Testis (tissue), 3 donors: ENCODE measurements around the gene ZNF576. TPM values are rescaled to one million over a fixed set of nuclear protein-coding genes. Genes with fewer than 3 reads are reported as not detected.
"Not testable (repeated sequence)": the region's sequence is repeated elsewhere in the genome, so short reads cannot be mapped to it uniquely, and the experiment has no call there.

ENCODE experiments used
- DNase-seq: peaks from one replicate; pipeline ENCODE4 v3.0.0-alpha.2; 2019
- H3K27ac ChIP-seq, 2 donors: fragments of 200-600 bp; sonication (generic); one replicate each; pipeline ENCODE4 v1.5.1; 2019
- H3K27me3 ChIP-seq: fragments of 200-600 bp; sonication (generic); one replicate; pipeline ENCODE4 v1.5.1; 2019
- H3K36me3 ChIP-seq: fragments of 200-600 bp; sonication (generic); one replicate; pipeline ENCODE4 v1.5.1; 2017; ENCODE audit warnings: low read depth; ENCODE audit errors: missing control alignments
- H3K4me1 ChIP-seq: fragments of 200-600 bp; sonication (generic); one replicate; pipeline ENCODE4 v1.5.1; 2019
- H3K4me3 ChIP-seq, 2 donors: fragments of 200-600 bp; sonication (generic); one replicate each; pipeline ENCODE4 v1.5.1; 2017 to 2019
- H3K9me3 ChIP-seq: fragments of 200-600 bp; sonication (generic); one replicate; pipeline ENCODE4 v1.5.1; 2017
- POLR2A ChIP-seq: fragments of 450-650 bp; IDR thresholded peaks from one replicate; pipeline ENCODE4 v1.6.1; 2017; ENCODE audit warnings: antibody characterized with exemption, mild to moderate bottlenecking, moderate library complexity
- whole genome bisulfite sequencing, 2 donors: methylation state at CpG; one replicate each; pipeline ENCODE4 v1.1.5; 2018; 5-methylcytosine and 5-hydroxymethylcytosine counted together
- intact Hi-C: fragments of 100-400 bp; cut with DNase I; formaldehyde crosslinking; loops from one replicate; pipeline ENCODE4 v1.15.1; 2023; ENCODE audit warnings: low total_unique reads
- polyA plus RNA-seq: library from polyadenylated mRNA; stranded (reverse); fragments of 350-450 nt; fragmentation: Illumina TruSeq; extraction: RNeasy Lipid Tissue Mini Kit (QIAGEN cat#74804); gene quantifications from one replicate; pipeline ENCODE4 v1.2.3, GENCODE V29; 2014; ENCODE audit warnings: low read depth, low replicate concordance; ENCODE audit not compliant: insufficient read depth
- total RNA-seq, 2 donors: library from RNA; depleted of rRNA; stranded (reverse); fragments of >200 nt; gene quantifications; one replicate each; pipeline ENCODE4 v1.2.3, GENCODE V29; 2016
- TF ChIP-seq, protein P1 (sequence below), 3 experiments: fragments of 450-650 bp in 2 of 3; fragments of 200-600 bp in 1 of 3; sonication (generic) in 1 of 3; IDR thresholded peaks; one replicate each; pipeline ENCODE4 v1.5.1; 2016 to 2019; ENCODE audit warnings: antibody characterized with exemption in 3 of 3, mild to moderate bottlenecking in 2 of 3, moderate library complexity in 1 of 3

ZNF576 gene
- total and polyA plus RNA-seq, 3 donors from 2014 or later = 14.6 to 23.1 (median 17.9) TPM

DNA sequence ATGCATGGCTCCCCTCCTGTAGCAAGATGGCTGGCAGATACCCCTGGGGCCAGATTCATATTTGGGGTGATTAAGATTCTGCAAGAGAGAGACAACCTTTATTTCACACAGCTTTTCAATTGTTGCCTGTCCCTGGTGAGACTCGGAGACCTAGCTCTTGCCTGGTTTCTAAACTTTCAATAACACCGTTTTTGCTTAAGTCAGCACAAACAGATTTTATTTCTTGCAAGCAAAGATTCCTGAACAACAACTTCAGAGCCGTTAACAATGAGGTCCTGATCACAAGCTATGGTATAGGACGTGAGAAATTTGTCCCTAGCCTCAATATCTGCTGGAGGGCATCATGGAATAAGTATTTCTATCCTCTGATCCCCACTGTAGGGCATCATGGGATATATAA lies 46.1 kb downstream of the ZNF576 start:
- TF ChIP-seq, protein P1, sequence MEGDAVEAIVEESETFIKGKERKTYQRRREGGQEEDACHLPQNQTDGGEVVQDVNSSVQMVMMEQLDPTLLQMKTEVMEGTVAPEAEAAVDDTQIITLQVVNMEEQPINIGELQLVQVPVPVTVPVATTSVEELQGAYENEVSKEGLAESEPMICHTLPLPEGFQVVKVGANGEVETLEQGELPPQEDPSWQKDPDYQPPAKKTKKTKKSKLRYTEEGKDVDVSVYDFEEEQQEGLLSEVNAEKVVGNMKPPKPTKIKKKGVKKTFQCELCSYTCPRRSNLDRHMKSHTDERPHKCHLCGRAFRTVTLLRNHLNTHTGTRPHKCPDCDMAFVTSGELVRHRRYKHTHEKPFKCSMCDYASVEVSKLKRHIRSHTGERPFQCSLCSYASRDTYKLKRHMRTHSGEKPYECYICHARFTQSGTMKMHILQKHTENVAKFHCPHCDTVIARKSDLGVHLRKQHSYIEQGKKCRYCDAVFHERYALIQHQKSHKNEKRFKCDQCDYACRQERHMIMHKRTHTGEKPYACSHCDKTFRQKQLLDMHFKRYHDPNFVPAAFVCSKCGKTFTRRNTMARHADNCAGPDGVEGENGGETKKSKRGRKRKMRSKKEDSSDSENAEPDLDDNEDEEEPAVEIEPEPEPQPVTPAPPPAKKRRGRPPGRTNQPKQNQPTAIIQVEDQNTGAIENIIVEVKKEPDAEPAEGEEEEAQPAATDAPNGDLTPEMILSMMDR (IDR thresholded peaks at IDR 0.05) = no peak
- no peak for TF ChIP-seq POLR2A
- H3K4me3 ChIP-seq = no peak overlapping the region
- WGBS, 2 donors = 76 to 83% methylated on average over 4 of the region's 4 CpGs
- no peak overlapping the region for H3K27ac ChIP-seq
- H3K9me3 ChIP-seq = no peaks in the 10 kb centered on the region
- intact Hi-C loops = no loop called here
- DNase-seq = no peak
- no peaks in the 10 kb centered on the region for H3K36me3 ChIP-seq
- H3K27me3 ChIP-seq = no peaks in the 10 kb centered on the region
- peaks cover 2% of the 10 kb centered on the region for H3K4me1 ChIP-seq

- Histone ChIP-seq H3K4me1 (peaks cover 2% of the 10 kb centered on the region), H3K36me3 (no peaks in the 10 kb centered on the region), H3K4me3 (no peak overlapping the region), H3K27ac (no peak overlapping the region), H3K27me3 (no peaks in the 10 kb centered on the region), H3K9me3 (no peaks in the 10 kb centered on the region)
- DNase-seq = no peak
- intact Hi-C loops = no loop called here
- 54 to 58% methylated on average over 3 of the region's 3 CpGs for WGBS, 2 donors
- TF ChIP-seq POLR2A = no peak
- TF ChIP-seq, protein P1 (IDR thresholded peaks at IDR 0.05) = no peak
Measured at GRCh38 chr19:43643326-43643725, 46.9 kb downstream of the ZNF576 start.

DNA sequence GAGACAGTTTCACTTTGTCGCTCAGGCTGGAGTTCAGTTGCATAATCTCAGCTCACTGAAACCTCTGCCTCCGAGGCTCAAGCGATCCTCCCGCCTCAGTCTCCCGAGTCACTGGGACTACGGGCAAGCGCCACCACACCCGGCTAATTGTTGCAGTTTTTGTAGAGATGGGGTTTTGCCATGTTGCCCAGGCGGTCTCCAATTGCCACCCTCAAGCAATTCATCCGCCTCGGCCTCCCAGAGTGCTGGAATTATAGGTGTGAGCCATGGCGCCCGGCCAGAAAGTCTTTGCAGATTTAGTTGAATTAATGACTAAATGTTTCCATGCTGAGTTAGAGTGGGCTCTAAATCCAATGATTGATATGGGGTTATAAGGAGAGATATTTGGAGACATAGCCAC lies 47.8 kb downstream of the ZNF576 start:
- no peaks in the 10 kb centered on the region for H3K36me3 ChIP-seq
- no peak for TF ChIP-seq POLR2A
- TF ChIP-seq, protein P1 (IDR thresholded peaks at IDR 0.05) = no peak
- H3K4me3 ChIP-seq = no peak overlapping the region
- WGBS, 2 donors = 87 to 88% methylated on average over 13 of the region's 13 CpGs
- no peaks in the 10 kb centered on the region for H3K27me3 ChIP-seq
- H3K27ac ChIP-seq = no peak overlapping the region
- intact Hi-C loops = no loop called here
- no peak for DNase-seq
- peaks cover 2% of the 10 kb centered on the region for H3K4me1 ChIP-seq
- no peaks in the 10 kb centered on the region for H3K9me3 ChIP-seq

DNA sequence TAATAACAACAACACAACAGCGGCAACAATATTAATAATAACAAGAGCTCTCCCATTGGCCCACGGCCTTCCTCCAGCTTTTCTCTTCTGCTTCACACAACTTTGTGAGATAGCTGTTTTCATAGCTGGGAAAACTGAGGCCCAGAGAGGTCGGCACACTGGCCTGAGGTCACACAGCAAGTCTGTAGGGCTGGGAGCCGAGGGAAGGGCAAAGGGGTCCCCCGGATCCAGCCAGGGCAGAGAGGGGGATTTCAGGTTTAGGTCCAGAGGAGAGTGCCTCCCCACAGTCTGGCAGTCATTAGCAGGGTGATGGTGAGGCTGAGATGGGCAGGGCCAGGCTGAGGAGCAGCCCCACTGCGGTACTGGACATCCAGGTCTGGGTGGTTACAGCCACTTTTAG lies 52.2 kb downstream of the ZNF576 start:
- no peak for DNase-seq
- TF ChIP-seq POLR2A = no peak
- TF ChIP-seq, protein P1 (IDR thresholded peaks at IDR 0.05) = no peak
- Histone ChIP-seq H3K36me3 (no peaks in the 10 kb centered on the region), H3K27ac (no peak overlapping the region), H3K4me3 (no peak overlapping the region), H3K4me1 (no peaks in the 10 kb centered on the region), H3K9me3 (no peaks in the 10 kb centered on the region), H3K27me3 (no peaks in the 10 kb centered on the region)
- intact Hi-C loops = no loop called here
- 98% methylated on average over 5 to 6 of the region's 6 CpGs for WGBS, 2 donors

DNA sequence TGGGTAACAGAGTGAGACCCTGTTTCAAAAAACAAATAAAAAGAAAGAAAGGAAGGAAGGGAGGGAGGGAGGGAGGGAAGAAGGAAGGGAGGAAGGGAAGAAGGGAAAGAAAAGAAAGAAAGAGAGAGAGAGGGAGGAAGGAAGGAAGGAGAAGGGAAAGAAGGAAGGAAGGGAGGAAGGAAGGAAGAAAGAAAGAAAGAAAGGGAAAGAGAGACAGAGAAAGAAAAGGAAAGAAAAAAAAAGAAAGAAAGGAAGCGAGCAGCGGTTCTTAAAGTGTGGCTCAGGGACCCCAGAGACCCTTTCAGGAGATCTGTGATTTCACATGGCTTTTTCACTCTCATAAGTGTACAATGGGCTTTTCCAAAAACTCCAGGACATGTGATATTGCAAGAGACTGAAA lies 53.1 kb downstream of the ZNF576 start:
- no peak for DNase-seq
- H3K4me1 ChIP-seq = no peaks in the 10 kb centered on the region
- WGBS, 2 donors = 93% methylated on average over 2 of the region's 2 CpGs
- no peaks in the 10 kb centered on the region for H3K27me3 ChIP-seq
- TF ChIP-seq, protein P1 (IDR thresholded peaks at IDR 0.05) = no peak
- TF ChIP-seq POLR2A = no peak
- H3K36me3 ChIP-seq = no peaks in the 10 kb centered on the region
- intact Hi-C loops = no loop called here
- no peak overlapping the region for H3K4me3 ChIP-seq
- no peak overlapping the region for H3K27ac ChIP-seq
- no peaks in the 10 kb centered on the region for H3K9me3 ChIP-seq

- H3K27me3 ChIP-seq, H3K4me3 ChIP-seq, H3K4me1 ChIP-seq, intact Hi-C loops, H3K27ac ChIP-seq, H3K36me3 ChIP-seq, DNase-seq, H3K9me3 ChIP-seq: not testable (repeated sequence)
- WGBS, 2 donors = 98% methylated on average over 7 of the region's 7 CpGs
Measured at GRCh38 chr19:43650276-43650675, 53.9 kb downstream of the ZNF576 start.
